ENCODE measurements around the gene OAT. TPM values are rescaled to one million over a fixed set of nuclear protein-coding genes. Genes with fewer than 3 reads are reported as not detected.

OAT gene
- total RNA-seq, 1 experiment from 2014 or later = 79.8 TPM

DNA sequence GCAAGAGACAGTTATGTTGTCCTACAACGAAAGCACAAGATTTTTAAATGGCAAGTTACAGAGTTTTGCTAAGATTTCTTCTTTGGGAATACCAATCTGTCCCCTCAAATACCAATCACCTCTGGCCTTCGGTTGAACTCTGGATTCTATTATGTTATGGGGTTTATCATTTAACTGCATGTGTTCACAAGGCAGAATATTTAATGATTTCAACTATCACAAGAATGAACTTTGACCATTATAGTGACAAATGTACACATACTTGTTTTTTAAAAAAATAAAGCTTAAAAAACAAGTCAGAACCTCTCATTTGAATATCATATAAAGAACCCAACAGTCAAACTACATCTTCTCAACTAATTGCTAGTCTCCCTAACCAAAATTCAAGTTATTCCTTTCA lies 11.3 kb downstream of the OAT start:
- Histone ChIP-seq H3K9me2 (replicated peaks; ENCODE audit: low read length) (no peaks in the 10 kb centered on the region), H3K9me3 (ENCODE audit: low read length) (no peaks in the 10 kb centered on the region), H3K4me3 (ENCODE audit: low read length) (no peak overlapping the region), H2AFZ (ENCODE audit: low read length) (no peak overlapping the region), H3K4me2 (ENCODE audit: low read length) (no peak overlapping the region), H3K4me1 (ENCODE audit: insufficient read depth, low read length) (no peaks in the 10 kb centered on the region), H3F3A (ENCODE audit: low read length, unreplicated experiment) (peaks cover 3% of the 10 kb centered on the region), H3K79me2 (ENCODE audit: low read length) (peaks cover 4% of the 10 kb centered on the region), H3K27ac (ENCODE audit: low read length) (no peak overlapping the region), H4K20me1 (ENCODE audit: low read length) (no peaks in the 10 kb centered on the region), H3K27me3 (ENCODE audit: low read length) (no peaks in the 10 kb centered on the region), H3K36me3 (ENCODE audit: low read depth, low read length) (peaks cover 35% of the 10 kb centered on the region; the same call in 1 of the 2 replicates), H3K9ac (ENCODE audit: low read length) (no peak overlapping the region)
- POLR2A ChIA-PET (ENCODE audit: unreplicated experiment) = no interaction called here
- ATAC-seq = no peak
- BruUV-seq (replicated peaks) = no TSS peak
- TF ChIP-seq EZH2phosphoT487 (IDR thresholded peaks at IDR 0.05; ENCODE audit: borderline replicate concordance, low read length) (no peak), EZH2 (IDR thresholded peaks at IDR 0.05; ENCODE audit: low read length, unreplicated experiment) (no peak)
- TF ChIP-seq, protein P1, sequence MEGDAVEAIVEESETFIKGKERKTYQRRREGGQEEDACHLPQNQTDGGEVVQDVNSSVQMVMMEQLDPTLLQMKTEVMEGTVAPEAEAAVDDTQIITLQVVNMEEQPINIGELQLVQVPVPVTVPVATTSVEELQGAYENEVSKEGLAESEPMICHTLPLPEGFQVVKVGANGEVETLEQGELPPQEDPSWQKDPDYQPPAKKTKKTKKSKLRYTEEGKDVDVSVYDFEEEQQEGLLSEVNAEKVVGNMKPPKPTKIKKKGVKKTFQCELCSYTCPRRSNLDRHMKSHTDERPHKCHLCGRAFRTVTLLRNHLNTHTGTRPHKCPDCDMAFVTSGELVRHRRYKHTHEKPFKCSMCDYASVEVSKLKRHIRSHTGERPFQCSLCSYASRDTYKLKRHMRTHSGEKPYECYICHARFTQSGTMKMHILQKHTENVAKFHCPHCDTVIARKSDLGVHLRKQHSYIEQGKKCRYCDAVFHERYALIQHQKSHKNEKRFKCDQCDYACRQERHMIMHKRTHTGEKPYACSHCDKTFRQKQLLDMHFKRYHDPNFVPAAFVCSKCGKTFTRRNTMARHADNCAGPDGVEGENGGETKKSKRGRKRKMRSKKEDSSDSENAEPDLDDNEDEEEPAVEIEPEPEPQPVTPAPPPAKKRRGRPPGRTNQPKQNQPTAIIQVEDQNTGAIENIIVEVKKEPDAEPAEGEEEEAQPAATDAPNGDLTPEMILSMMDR (conservative IDR thresholded peaks at IDR 0.05; ENCODE audit: low read depth, low read length) = no peak
- no peak for DNase-seq
- intact Hi-C loops (cut with micrococcal nuclease) = no loop called here
- CTCF ChIA-PET = no interaction called here

DNA sequence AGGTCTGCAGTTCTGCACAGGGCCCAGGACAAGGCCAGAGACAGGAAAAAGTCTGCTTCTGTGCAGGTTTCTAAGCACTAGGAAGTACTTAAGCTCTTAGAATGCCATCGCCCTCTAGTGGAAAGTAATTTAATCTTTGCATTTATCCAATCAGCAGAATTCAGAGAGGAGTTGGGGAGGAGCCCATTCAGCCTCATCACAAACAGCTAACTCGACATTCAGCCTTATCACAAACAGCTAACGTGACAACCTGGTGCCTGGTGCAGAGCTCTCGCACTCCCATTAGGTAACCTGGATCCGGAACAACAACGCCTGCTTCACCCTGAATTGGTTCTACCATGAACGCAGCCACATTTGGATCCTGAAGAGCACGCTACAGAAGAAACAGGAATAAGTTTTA lies 15.2 kb downstream of the OAT start:
- Histone ChIP-seq H3F3A (ENCODE audit: low read length, unreplicated experiment) (peaks cover 3% of the 10 kb centered on the region), H2AFZ (ENCODE audit: low read length) (no peak overlapping the region), H3K4me2 (ENCODE audit: low read length) (no peak overlapping the region), H3K9ac (ENCODE audit: low read length) (no peak overlapping the region), H3K4me3 (ENCODE audit: low read length) (no peak overlapping the region), H3K36me3 (ENCODE audit: low read depth, low read length) (peaks cover 45% of the 10 kb centered on the region), H3K27ac (ENCODE audit: low read length) (no peak overlapping the region), H3K9me3 (ENCODE audit: low read length) (no peaks in the 10 kb centered on the region), H3K9me2 (replicated peaks; ENCODE audit: low read length) (no peaks in the 10 kb centered on the region), H3K79me2 (ENCODE audit: low read length) (no peaks in the 10 kb centered on the region), H3K27me3 (ENCODE audit: low read length) (no peaks in the 10 kb centered on the region), H3K4me1 (ENCODE audit: insufficient read depth, low read length) (no peaks in the 10 kb centered on the region), H4K20me1 (ENCODE audit: low read length) (no peaks in the 10 kb centered on the region)
- ATAC-seq (peak; percentile 94), DNase-seq (peak; percentile 88)
- ChIA-PET CTCF (interaction anchor here (0.5 to 1.1 kb wide), 4 partner anchors 9 to 409 kb away, joined by 5 to 7 read pairs (median 6); no protein-coding TSS in a partner anchor), POLR2A (ENCODE audit: unreplicated experiment) (interaction anchor here (0.6 kb wide), 1 partner anchor 10 kb away, joined by 7 read pairs; no protein-coding TSS in a partner anchor)
- intact Hi-C loops (cut with micrococcal nuclease) = no loop called here
- no TSS peak for BruUV-seq (replicated peaks)
- TF ChIP-seq, protein P1 (conservative IDR thresholded peaks at IDR 0.05; ENCODE audit: low read depth, low read length) = peak; percentile 67
- no peak for TF ChIP-seq EZH2 (IDR thresholded peaks at IDR 0.05; ENCODE audit: low read length, unreplicated experiment)

DNA sequence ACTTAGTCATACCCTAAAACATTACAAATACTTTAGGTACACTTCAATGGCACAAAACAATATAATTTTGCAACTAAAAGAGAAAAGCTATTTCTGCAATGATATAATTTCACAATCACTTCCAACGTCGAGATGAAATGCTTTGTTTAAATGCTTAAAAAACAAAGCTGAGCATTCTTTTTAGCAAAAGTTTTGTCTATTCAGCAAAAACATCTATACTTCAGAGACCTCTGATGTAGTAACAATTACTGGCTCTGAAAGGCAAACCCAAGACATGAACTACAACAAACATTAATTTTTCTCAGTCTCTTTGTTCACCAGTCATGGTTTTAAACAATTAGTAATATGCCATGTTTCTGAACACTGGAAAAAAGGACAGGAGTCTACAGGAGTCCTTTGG lies 16.4 kb downstream of the OAT start:
- intact Hi-C loops (cut with micrococcal nuclease) = no loop called here
- TF ChIP-seq, protein P1 (conservative IDR thresholded peaks at IDR 0.05; ENCODE audit: low read depth, low read length) = no peak

More for the DNA sequence above, 16.4 kb downstream of the OAT start:
- POLR2A ChIA-PET (ENCODE audit: unreplicated experiment) = no interaction called here
- CTCF ChIA-PET = interaction anchor here (0.7 kb wide), 1 partner anchor 9 kb away, joined by 3 read pairs; no protein-coding TSS in a partner anchor
- BruUV-seq (replicated peaks) = no TSS peak
- Histone ChIP-seq H3K9me2 (replicated peaks; ENCODE audit: low read length) (no peaks in the 10 kb centered on the region), H4K20me1 (ENCODE audit: low read length) (no peaks in the 10 kb centered on the region), H3K9ac (ENCODE audit: low read length) (no peak overlapping the region), H2AFZ (ENCODE audit: low read length) (no peak overlapping the region), H3K4me3 (ENCODE audit: low read length) (no peak overlapping the region), H3K27me3 (ENCODE audit: low read length) (no peaks in the 10 kb centered on the region), H3K36me3 (ENCODE audit: low read depth, low read length) (peaks cover 35% of the 10 kb centered on the region), H3K4me1 (ENCODE audit: insufficient read depth, low read length) (no peaks in the 10 kb centered on the region), H3K79me2 (ENCODE audit: low read length) (no peaks in the 10 kb centered on the region), H3K9me3 (ENCODE audit: low read length) (no peaks in the 10 kb centered on the region), H3K4me2 (ENCODE audit: low read length) (no peak overlapping the region), H3F3A (ENCODE audit: low read length, unreplicated experiment) (peaks cover 3% of the 10 kb centered on the region), H3K27ac (ENCODE audit: low read length) (no peak overlapping the region)
- DNase-seq (no peak), ATAC-seq (no peak)

All from PC-3 (cell line).